Measurements from ENCODE around the gene PLSCR4.

PLSCR4 gene

DNA sequence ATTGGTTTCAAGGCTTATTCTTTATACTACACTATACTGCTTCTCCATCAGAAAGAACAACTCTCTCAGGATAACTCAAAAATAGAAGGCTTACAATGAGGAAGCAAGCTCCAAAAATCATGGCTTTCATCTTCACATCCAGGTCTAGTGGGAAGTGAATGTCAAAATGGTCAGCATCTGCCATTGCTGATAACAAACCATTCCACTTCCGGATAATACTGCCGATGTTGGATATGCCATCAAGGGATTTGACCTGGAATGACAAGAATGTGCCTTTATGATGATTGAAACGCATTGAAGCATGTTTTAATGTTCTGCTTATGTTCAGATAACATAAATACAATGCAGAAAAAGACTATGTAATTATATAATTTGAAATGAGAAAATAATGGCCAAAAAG, 55.9 kb downstream of the PLSCR4 start:
- no peak for DNase-seq (ENCODE audit: low read depth)

DNA sequence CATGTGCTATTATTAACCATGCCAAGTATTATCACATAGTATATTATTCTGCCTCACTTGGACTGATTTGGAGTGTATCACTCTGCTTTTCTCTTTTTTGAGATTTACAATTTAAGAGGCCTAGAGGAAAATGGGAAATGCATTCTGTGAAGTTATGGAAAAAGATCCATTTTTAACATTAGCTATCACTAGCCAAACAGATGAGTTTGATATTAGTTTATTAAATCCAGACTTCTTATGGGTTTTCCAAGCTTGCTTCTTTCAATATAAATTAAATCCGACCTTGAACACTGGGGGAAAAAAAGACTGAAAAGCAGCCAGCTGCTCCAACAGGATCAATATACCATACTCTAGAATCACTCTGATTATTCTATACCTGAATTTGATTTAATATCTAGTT, 59.9 kb downstream of the PLSCR4 start:
- DNase-seq (ENCODE audit: low read depth) = no peak

DNA sequence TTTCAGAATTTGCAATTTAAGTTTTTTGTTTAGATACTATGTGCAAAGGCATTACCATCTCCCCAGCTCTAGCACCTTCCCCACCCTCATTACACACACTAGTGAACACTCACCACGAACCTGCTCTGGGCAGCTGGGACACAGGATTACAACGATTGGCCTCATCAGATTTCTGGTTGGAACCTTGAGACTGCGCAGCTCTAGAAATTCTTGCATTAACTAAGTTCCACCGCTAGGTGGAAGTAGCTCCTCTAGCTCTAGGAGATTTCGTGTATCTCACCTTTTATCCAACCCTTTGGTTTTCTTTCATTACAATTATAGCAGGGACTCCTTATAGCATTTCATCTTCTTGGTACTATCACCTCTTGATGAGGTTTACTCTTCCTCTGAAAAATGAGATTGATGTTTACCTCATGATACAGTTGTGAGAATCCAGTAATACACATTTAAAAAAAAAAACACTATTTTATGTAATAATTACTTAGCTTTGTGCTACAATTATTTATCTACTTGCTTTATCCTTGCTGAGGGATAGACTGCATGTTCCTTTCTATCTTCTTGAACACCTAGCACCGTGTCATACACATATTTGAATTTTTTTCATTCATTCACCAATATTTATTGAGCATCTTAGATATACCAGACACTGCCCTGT, 61.3 kb downstream of the PLSCR4 start:
- no peak for DNase-seq (ENCODE audit: low read depth)

DNA sequence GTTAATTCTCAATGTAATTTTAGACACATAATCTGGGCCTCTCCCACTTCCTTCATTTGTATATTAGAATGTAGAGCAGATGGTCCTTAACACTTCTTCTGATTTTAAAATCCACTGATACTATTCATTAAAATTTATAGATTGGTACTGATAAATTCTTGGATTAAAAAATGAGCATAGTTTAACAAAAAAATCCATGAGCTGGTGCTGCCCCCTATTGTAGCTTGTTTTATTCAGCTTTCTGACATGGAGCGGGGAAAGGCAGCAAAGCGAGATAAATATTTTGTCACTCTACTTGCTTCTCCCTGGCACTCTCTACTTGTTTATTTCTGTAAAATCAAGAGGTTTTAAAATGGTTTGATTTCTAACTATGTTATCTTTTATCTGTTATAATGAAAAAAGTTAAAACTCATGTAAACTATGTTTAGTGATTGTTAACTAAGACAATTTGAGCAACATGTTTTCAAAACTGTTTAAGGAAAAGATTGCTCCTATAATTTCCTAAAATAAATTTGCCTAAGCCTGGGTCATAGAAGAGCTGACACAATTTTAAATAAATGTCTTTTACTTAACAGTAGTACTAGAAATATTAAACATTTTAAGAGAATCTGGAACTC, 63.5 kb downstream of the PLSCR4 start:
- DNase-seq (ENCODE audit: low read depth) = no peak

DNA sequence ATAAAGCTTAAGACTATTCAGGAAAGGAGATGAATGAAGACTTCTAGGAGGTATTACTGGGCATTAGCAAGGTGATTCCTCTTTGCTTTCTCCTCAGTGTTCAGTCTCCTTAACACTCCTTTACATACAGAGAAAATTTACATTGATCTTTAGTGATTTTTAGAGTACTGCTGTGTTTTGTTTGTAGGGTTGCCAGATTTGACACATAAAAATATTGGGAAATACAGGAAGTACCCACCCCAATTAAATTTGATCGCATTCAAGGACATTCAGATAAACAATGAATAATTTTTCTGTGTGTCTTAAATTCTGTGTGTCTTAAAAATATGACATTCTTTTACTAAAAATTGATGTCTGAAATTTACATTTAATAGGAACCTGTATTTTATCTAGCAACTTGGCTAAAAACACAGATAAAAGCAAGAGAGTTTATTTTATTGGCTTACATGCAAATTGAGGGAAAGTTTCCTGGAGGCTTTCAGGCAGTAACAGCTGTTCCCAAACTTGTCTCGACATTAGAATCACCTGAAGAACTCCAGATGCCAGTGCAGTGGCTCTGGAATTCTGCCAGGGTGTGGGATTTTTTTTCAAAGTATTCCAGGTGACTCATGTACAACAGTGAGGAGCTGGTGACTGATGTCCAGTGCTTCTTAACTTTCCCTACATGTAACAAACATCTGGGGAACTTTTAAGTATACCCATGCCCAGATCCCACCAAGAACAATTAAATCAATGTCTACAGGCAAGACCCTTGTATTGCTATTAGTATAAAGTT, 66.5 kb downstream of the PLSCR4 start:
- no peak for DNase-seq (ENCODE audit: low read depth)

DNA sequence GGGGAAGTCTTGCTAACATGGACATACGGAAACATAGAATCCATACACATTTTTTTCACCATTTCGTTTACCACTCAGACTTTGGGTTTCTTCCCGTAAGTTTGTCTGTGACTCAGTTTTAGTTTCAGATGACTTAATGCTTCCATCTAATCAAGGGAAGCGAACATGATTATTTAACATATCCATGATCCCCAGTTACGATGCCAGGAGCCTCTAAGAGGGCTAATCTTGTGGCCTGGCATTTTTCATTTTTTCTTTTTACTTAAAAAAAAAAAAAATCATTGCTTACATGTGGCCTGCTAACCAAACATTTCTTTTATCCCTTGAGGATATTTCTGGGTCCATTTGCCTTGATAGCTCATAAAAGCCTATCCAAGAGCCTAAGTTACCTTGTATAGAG, 69.7 kb downstream of the PLSCR4 start:
- DNase-seq (ENCODE audit: low read depth) = no peak

DNA sequence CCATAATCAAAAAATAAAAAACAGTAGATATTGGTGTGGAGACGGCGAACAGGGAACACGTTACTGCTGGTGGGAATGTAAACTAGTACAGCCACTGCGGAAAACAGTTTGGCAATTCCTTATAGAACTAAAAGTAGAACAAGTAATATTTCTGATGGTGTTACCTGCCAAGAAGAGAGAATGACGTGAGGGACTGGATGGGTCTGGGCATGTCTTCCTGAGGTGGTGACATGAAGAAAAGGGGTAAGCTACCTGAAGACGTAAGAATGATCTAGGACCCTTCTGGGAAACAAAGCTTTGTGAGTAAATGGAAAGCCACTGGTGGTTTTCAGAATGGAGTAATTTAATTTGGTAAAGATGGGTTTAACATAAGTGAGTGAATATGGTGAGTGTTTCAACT, 70.5 kb downstream of the PLSCR4 start:
- DNase-seq (ENCODE audit: low read depth) = no peak

DNA sequence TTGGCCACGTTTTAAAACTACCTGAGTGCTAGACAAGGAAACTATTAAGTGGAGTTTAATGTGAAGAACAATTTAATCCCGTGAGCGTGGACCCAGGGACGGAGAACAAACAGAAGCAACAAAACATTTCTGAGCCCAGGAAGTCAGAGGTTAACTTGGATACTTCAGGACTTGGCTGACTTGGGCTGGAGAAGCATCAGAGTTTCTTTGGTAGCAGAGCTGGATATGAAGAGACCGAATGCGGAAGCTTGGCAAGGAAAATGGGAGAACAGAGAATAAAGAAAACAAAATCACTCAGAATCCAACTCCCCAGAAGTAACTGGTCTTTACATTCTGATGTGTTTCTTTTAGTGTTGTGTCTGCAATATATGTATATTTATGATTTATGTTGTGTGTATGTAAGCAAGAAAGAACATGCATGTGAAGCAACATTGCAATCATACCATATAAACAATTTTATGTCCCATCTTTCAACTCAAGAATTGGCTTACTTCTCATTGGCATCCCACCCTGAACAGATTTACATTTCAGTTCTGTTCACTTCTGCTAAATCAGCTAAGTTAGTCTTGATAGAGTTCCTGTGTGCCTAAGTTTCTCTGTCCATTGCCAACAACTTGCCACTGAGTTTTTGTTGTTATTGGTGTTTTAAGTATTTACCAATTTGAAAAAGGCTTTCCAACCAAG, 72.8 kb downstream of the PLSCR4 start:
- no peak for DNase-seq (ENCODE audit: low read depth)

DNA sequence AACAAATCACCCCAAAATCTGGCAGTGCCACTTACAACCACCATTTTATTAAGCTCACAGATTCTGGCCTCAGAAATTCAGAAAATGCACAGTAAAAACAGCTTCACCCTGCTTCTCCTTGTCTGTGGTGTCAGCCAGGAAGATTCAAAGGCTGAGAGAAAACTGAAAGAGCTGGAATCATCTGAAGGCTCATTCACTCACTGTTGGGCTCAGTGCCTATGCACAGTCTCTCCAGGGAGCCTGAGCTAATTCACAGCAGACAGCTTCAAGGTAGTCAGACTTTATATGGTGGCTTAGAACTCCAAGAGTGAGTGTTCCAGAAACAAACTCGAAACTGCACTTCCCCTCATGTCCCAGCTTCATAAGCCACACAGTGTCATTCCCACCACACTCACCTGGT, 73.4 kb downstream of the PLSCR4 start:
- no peak for DNase-seq (ENCODE audit: low read depth)

DNA sequence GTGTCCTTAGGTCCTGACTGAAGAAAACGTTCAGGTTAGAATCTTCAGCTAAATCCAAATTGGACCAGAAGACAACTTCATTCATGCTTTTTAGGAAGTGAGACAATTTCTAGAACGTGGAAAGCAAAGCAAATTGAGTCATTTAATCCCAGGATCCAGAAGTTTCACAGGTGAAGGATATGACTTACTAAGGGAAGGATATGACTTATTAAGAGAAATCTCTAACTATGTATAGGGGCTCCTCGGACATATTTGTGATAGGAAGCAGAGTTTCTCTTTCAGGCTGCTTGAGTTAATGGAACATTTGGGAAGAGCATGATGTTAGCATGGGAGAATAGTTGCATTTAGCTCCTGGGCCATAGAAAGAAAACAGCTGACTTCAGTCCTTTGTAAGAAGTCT, 73.8 kb downstream of the PLSCR4 start:
- DNase-seq (ENCODE audit: low read depth) = no peak

DNA sequence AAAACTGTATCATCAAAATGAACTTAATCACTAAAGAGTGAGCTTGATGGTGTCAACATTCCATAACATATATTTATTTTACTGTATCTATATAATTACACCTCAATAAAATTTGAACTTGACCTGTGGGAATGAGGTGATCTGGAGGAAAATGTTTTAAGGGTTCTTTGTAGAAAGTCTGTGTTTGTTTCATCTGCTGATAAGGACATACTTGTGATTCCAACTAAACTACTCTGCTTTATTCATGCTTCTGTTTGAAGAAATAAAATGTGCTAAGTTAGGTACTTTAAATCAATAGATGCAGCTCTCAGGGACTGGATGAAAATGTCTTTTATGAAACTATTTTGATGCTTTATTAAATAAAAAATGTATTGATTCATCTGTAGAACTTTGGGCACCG, 78.3 kb downstream of the PLSCR4 start:
- DNase-seq (ENCODE audit: low read depth) = no peak

DNA sequence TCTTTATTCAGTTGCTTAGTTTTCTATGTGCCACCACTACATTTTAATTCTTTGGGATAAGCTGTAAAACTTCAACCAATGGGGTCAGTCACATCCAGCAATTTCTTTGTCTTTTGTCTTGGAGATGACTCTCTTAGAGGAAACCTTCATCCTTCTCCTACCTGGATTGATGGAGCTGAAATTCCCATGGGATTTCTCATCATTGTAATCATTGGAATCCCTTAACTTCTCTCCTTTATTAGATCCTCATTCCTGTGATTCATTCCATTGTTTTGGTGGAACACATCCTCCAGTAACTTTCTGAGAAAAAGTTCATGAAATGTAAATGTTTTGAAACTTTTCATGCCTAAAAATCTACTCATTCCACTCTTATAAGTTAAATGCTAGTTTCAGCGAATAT, 80.3 kb downstream of the PLSCR4 start:
- no peak for DNase-seq (ENCODE audit: low read depth)

DNA sequence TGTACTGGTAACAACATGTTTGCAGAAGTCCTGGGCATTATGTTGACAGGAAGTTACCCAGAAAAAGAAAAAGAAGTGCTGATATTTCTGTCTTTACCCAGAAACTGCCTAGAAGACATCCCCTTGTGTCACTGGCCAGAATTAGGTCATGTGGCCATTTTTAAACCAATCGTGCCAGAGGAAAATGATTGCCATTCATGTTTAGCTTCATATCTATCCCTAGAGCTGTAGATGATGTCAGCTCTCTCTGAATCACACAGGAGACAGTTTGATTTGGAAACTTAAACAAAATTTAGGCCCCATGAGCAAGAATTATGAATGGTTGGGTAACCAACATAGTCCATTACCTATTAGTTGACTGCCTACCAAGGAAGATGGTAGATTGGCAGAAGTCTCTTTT, 81.0 kb downstream of the PLSCR4 start:
- no peak for DNase-seq (ENCODE audit: low read depth)

DNA sequence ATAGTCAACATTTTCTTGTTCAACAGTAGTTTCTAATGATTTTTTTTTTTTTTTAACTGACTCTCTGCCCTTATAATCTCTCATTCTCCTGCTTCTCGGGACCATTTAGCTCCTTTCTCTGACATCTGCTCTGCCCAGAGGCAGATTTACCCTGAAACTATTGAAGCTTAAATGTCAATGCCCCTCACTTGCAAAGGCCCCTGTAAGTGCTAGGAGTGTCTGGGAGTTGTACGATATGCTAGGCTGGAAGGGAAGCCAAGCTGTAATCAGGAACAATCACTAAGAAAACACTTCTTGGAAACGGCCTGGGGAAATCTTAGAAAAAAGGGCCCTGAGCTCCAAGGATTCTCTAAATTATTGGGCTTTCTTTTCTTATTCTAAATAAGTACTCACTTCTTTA, 84.1 kb downstream of the PLSCR4 start:
- no peak for DNase-seq (ENCODE audit: low read depth)

DNA sequence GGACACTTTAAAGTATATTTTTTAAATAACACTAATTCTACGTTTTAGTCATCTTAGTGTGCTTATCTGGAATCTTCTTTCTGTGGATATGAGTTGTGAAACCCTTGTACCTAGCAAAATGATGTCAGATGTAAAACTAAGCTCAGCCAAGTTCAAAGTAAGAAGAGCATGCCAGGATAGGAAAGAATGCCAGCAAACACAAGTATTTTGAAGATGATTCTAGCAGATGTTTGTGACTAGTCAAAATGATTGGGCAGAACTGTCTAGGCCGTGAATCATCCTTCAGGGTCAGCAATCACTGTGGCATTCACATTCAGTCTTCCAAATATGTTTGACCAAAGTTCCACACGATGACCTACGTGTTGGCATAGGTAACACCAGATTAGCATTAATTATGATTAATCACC, 84.5 kb downstream of the PLSCR4 start:
- DNase-seq (ENCODE audit: low read depth) = no peak

DNA sequence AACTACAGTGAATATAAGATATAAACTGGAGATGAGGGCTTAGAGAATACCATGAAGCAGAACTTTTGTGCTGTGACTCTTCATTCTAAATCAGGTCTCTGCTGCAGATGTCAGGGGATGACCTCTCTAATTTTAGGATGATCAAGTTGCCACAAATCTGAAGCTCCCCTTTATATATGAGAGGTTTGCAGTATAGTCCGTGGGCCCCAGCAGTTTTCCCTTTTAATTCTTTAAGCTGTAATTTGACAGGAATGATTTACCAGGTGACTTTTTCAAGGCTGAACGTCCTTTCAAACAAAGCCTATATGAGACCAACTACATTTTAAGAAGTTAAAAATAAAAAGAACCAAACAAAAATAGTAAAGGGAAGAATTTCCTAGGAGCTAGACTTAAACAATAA, 85.0 kb downstream of the PLSCR4 start:
- no peak for DNase-seq (ENCODE audit: low read depth)

DNA sequence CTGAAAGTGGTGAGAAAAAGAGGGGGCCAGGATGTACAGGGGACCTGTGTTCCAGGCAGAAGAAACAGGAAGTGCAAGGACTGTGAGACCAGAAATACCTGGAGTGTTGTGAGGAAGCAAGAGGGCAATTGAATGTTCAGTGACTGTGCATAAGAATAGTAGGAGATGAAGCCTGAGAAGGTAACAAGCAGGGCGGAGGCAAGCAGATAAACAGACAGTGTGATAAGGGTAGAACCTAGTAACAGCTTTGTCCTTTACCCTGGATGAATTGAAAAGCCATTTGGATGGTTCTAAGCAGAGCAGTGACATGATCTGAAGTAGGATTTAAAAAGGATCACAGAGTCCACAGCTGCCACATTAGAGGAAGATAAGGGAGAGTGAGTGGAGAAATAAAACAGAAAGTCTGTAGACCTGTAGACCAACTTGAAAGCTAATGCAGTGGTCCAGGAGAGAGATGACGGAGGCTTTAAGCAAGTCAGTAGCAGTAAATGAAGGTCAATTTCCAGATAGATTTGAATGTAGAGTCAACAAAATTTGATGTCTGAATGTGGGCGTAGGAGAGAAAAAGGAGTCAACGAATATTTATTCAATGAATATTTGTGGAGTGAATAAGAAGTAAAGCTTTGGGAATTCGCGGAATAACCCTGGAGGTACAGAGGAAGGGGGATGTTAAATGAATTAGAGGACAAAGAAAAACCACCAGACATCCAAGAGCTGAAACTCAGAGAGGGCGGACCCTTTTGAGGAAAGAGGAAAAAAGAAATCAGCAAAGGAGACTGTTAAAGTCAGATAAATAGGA, 85.7 kb downstream of the PLSCR4 start:
- DNase-seq (ENCODE audit: low read depth) = no peak

DNA sequence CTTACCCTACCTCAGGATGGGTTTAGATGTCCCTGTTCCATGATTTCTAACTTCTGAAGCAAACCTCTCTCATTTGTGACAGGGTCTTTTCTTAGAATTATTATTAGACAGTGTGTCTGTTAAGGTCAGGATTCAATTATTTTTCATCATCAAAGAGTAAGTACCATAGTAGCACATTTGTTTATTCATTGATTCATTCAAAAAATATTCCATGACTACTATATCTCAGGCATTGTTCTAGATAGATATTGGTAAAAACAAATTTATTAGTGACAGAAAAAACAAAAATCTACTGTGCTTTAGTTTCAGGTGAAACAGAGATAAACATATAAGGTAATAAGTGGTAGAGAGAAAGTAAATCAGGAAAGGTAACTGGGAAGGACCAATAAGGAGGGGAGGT, 86.4 kb downstream of the PLSCR4 start:
- no peak for DNase-seq (ENCODE audit: low read depth)

DNA sequence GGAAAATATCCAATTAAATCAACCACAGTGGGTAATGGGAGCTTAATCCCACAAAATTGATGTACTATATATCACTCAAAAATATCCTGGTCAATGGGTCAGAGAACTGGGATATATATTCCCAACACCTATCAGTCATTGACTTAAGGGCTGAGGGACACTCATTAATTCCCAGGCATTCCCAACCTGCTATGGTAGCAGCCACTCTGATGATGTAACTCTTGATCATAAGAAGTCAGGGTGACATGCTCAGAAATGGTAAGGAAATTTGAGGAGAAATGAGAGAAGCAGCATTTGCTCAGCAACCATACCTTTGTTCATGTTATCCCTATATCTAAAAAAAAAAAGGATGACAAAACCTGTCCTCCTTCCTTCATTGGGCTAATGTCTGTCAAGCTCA, 86.8 kb downstream of the PLSCR4 start:
- DNase-seq (ENCODE audit: low read depth) = no peak

DNA sequence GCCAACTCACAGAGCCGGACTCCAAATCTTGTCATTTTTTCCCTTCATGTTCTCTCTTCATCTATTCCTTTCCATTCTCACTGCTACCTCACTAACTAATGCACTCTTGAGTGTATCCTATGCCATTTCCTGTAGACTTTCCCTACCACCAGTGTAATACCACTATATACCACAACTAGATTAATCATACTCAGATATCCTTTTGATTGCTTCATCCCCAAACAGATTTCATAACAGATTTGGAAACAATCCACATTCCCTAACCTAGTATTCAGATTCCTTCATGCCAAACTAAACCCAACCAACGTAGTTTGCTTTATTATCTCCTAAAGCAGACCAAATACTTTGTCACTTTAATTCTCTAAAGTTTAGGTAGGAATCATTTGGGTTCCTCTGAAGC, 87.3 kb downstream of the PLSCR4 start:
- no peak for DNase-seq (ENCODE audit: low read depth)

DNA sequence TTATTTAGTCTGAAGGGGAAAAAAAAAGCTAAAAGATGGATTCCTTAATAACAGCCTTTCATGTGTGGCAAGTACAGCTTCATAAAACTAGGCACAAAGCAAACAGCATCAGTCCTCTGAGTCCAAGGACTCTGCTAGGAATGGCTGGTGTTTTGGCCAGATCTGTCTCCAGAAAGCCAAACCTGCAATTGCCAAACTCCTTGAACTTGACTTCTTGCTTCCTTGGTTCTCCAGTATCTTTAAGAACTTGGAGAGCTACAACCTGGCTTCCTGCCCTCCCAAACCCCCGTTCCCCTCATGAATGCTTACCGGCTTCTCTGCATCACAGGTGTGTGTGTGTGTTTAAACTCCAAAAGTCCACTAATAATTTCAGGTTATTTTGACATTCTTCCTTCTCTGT, 88.3 kb downstream of the PLSCR4 start:
- no peak for DNase-seq (ENCODE audit: low read depth)

DNA sequence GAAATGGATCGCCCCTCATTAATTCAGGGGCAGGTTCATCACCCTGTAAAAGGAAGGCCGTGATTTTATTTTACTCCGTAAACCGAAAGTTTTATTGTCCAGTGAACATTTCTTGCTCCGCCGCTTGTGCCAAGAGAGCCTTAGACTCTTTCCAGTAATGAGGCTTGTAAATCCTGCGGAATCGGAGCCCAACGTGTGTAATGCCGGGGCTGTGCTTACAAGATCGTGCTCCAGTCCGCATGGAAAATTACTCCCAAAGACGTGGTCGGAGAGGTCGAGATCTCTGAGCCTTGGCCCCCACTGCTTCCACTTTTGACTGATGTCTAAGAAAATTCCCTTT, 89.3 kb downstream of the PLSCR4 start:
- no peak for DNase-seq (ENCODE audit: low read depth)

All from activated T-helper 9 cell treated with anti-CD3 and anti-CD28 coated beads, Interleukin-2, amount 50 U/mL, for 16 hours (primary cell).